Measurements from ENCODE around the gene GPR150. TPM values are rescaled to one million over a fixed set of nuclear protein-coding genes. Genes with fewer than 3 reads are reported as not detected.

Gene GPR150
- total RNA-seq, 3 donors from 2014 or later (not counting 1 experiment from before 2014, with no cell fraction given), result 0.63 to 0.97 (median 0.89) TPM

DNA sequence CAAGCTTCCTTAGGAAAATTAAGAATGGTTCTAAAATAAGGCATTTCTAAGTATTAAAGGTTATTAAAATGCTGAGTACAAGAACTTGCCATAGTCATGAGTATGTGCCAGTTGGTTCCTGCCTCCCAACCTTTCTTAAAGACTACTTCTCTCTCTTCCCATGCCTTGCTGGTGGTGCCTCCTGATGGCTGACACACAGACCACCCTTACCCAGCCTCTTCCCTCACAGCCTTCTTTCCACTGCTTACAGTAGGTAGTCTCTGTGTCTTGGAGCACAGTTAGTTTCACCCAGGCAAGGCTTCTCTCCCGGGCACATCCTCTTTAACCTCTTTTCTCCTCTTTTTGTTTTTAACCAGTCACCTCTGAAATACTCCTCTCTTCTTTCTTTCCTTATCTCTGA is 20.6 kb upstream of the GPR150 start:
- Mint-ChIP-seq H3K4me3 (no peak overlapping the region), H3K9me3 (no peaks in the 10 kb centered on the region), H3K27ac (no peak overlapping the region), H3K4me1 (no peaks in the 10 kb centered on the region), H3K36me3 (no peaks in the 10 kb centered on the region), H3K27me3 (ENCODE audit: low read depth in 2 of 2) (no peaks in the 10 kb centered on the region)
- no peaks in the 10 kb centered on the region for H3K9me3 ChIP-seq (ENCODE audit: control insufficient read depth, insufficient read depth, low read length)
- H3K27me3 ChIP-seq (ENCODE audit: control insufficient read depth, insufficient read depth, low read length), result no peaks in the 10 kb centered on the region
- no peaks in the 10 kb centered on the region for H3K4me1 ChIP-seq (ENCODE audit: control insufficient read depth, insufficient read depth, low read length)
- no peak overlapping the region for H3K27ac ChIP-seq (ENCODE audit: low read length)
- no peak for DNase-seq
- ATAC-seq, result no peak
- peaks cover 11% of the 10 kb centered on the region for H3K36me3 ChIP-seq (ENCODE audit: control insufficient read depth, insufficient read depth, low read length)
- intact Hi-C loops (cut with micrococcal nuclease), result no loop called here
- TF ChIP-seq, protein P1, sequence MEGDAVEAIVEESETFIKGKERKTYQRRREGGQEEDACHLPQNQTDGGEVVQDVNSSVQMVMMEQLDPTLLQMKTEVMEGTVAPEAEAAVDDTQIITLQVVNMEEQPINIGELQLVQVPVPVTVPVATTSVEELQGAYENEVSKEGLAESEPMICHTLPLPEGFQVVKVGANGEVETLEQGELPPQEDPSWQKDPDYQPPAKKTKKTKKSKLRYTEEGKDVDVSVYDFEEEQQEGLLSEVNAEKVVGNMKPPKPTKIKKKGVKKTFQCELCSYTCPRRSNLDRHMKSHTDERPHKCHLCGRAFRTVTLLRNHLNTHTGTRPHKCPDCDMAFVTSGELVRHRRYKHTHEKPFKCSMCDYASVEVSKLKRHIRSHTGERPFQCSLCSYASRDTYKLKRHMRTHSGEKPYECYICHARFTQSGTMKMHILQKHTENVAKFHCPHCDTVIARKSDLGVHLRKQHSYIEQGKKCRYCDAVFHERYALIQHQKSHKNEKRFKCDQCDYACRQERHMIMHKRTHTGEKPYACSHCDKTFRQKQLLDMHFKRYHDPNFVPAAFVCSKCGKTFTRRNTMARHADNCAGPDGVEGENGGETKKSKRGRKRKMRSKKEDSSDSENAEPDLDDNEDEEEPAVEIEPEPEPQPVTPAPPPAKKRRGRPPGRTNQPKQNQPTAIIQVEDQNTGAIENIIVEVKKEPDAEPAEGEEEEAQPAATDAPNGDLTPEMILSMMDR (IDR thresholded peaks at IDR 0.05), result no peak
- no peak overlapping the region for H3K4me3 ChIP-seq (ENCODE audit: low read length)
- 100% methylated on average over 1 of the region's 1 CpG for WGBS (ENCODE audit: insufficient coverage)

DNA sequence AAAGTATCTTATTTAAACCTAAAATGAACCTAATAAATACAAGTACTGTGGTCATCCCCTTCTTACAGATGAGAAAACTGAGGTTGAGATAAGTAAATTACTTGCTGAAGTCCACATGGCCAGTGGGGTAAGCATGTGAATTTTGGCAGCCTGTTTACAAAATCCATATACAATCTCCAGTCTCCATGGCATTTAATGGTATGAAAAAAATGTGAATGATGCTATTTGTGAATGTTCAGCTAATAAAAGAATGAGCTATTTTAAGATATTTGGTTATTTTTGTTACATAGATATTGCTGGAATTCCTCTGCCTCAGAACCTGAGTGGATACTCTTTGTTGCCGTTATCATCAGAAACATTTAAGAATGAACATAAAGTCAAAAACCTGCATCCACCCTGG is 19.3 kb upstream of the GPR150 start:
- Mint-ChIP-seq H3K27ac (no peak overlapping the region), H3K4me3 (no peak overlapping the region), H3K4me1 (no peaks in the 10 kb centered on the region), H3K36me3 (no peaks in the 10 kb centered on the region), H3K9me3 (no peaks in the 10 kb centered on the region), H3K27me3 (ENCODE audit: low read depth in 2 of 2) (no peaks in the 10 kb centered on the region)
- H3K9me3 ChIP-seq (ENCODE audit: control insufficient read depth, insufficient read depth, low read length), result no peaks in the 10 kb centered on the region
- DNase-seq (no peak), ATAC-seq (no peak)
- no peaks in the 10 kb centered on the region for H3K27me3 ChIP-seq (ENCODE audit: control insufficient read depth, insufficient read depth, low read length)
- H3K27ac ChIP-seq (ENCODE audit: low read length), result no peak overlapping the region
- no peaks in the 10 kb centered on the region for H3K4me1 ChIP-seq (ENCODE audit: control insufficient read depth, insufficient read depth, low read length)
- peaks cover 11% of the 10 kb centered on the region for H3K36me3 ChIP-seq (ENCODE audit: control insufficient read depth, insufficient read depth, low read length)
- TF ChIP-seq, protein P1 (IDR thresholded peaks at IDR 0.05), result no peak
- intact Hi-C loops (cut with micrococcal nuclease), result no loop called here
- WGBS (ENCODE audit: insufficient coverage), result 91% methylated on average over 1 of the region's 1 CpG
- no peak overlapping the region for H3K4me3 ChIP-seq (ENCODE audit: low read length)

DNA sequence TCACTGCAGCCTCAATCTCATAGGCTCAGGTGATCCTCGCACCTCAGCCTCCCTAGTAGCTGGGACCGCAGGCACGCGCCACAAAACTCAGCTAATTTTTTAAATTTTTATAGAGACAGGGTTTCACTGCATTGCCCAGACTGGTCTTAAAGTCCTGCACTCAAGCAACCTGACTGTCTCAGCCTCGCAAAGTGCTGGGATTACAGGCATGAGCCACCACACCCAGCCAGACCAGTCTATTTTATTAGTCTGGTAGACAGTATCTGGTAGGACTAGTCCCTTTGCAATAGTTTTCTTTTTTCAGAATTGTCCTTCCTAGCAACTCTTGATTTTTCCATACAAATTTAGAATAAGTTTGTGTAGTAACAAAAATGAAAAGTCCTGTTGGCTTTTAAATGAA is 14.1 kb upstream of the GPR150 start:
- TF ChIP-seq, protein P1 (IDR thresholded peaks at IDR 0.05), result no peak
- Mint-ChIP-seq H3K4me3 (no peak overlapping the region), H3K27ac (no peak overlapping the region), H3K36me3 (no peaks in the 10 kb centered on the region), H3K4me1 (no peaks in the 10 kb centered on the region), H3K27me3 (ENCODE audit: low read depth in 2 of 2) (no peaks in the 10 kb centered on the region), H3K9me3 (no peaks in the 10 kb centered on the region)
- no peak overlapping the region for H3K27ac ChIP-seq (ENCODE audit: low read length)
- H3K36me3 ChIP-seq (ENCODE audit: control insufficient read depth, insufficient read depth, low read length), result peaks cover 9% of the 10 kb centered on the region
- no peaks in the 10 kb centered on the region for H3K4me1 ChIP-seq (ENCODE audit: control insufficient read depth, insufficient read depth, low read length)
- H3K27me3 ChIP-seq (ENCODE audit: control insufficient read depth, insufficient read depth, low read length), result no peaks in the 10 kb centered on the region
- ATAC-seq, result no peak
- intact Hi-C loops (cut with micrococcal nuclease), result no loop called here
- no peak overlapping the region for H3K4me3 ChIP-seq (ENCODE audit: low read length)
- WGBS (ENCODE audit: insufficient coverage), result 96% methylated on average over 5 of the region's 5 CpGs
- H3K9me3 ChIP-seq (ENCODE audit: control insufficient read depth, insufficient read depth, low read length), result no peaks in the 10 kb centered on the region
- DNase-seq, result no peak

DNA sequence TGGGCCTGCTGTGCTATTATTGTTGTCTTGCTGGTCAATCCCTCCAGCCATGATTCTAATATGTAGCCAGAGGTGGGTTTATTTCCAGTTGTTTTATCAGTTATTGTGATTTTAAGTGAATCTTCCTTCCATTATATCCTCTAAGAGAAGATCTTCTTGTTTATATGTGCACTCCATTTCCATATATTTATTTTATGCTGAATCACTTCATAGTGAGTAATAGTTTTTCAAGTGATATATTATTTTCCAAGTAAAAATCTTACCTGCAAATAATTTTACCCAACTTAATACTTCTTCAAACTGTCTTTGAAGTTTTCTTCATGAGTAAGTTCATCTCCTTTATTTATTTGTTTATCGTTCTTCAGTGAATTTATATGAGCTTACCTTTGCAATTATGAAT is 13.5 kb upstream of the GPR150 start:
- intact Hi-C loops (cut with micrococcal nuclease), result no loop called here
- no peak overlapping the region for H3K4me3 ChIP-seq (ENCODE audit: low read length)
- no CpG with 5 or more reads among the region's 1 CpG for WGBS (ENCODE audit: insufficient coverage)
- no peaks in the 10 kb centered on the region for H3K27me3 Mint-ChIP-seq (ENCODE audit: low read depth in 2 of 2)
- no peaks in the 10 kb centered on the region for H3K9me3 Mint-ChIP-seq
- H3K4me1 Mint-ChIP-seq, result no peaks in the 10 kb centered on the region
- H3K27ac Mint-ChIP-seq, result peak overlapping the region in 1 of 2 donors; percentile 14
- no peak for ATAC-seq
- TF ChIP-seq, protein P1 (IDR thresholded peaks at IDR 0.05), result no peak
- no peak overlapping the region for H3K4me3 Mint-ChIP-seq
- no peak overlapping the region for H3K27ac ChIP-seq (ENCODE audit: low read length)
- H3K36me3 Mint-ChIP-seq, result no peaks in the 10 kb centered on the region
- H3K9me3 ChIP-seq (ENCODE audit: control insufficient read depth, insufficient read depth, low read length), result no peaks in the 10 kb centered on the region
- no peaks in the 10 kb centered on the region for H3K27me3 ChIP-seq (ENCODE audit: control insufficient read depth, insufficient read depth, low read length)
- peaks cover 3% of the 10 kb centered on the region for H3K36me3 ChIP-seq (ENCODE audit: control insufficient read depth, insufficient read depth, low read length)
- no peak for DNase-seq
- H3K4me1 ChIP-seq (ENCODE audit: control insufficient read depth, insufficient read depth, low read length), result no peaks in the 10 kb centered on the region
